CD4-positive, alpha-beta T cell treated with Interleukin-15 for 4 hours (primary cell): Measurements from ENCODE around the gene TDRD12.
"Not testable (repeated sequence)": the region's sequence is repeated elsewhere in the genome, so short reads cannot be mapped to it uniquely, and the experiment has no call there.

Experiments
- DNase-seq: peaks from one replicate; pipeline ENCODE4 v3.0.0-alpha.2; 2020; ENCODE audit warnings: low spot score

Gene TDRD12

DNA sequence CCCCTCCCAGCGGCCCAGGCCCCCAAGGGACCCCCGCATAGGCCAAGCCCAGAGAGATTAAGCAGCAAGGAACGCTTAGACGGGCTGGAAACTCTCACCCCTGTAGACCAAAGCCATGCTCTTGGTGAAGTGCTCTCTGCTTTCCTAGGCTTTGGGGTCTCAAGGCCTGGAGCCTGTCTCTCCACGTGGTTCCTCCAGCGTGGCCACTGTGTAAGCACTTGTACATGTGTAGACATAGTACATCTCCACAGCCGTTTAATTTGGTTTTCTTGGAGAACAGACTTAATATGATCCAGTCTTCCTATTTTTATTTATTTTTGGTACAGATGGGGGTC, 26.9 kb upstream of the TDRD12 start:
- no peak for DNase-seq

DNA sequence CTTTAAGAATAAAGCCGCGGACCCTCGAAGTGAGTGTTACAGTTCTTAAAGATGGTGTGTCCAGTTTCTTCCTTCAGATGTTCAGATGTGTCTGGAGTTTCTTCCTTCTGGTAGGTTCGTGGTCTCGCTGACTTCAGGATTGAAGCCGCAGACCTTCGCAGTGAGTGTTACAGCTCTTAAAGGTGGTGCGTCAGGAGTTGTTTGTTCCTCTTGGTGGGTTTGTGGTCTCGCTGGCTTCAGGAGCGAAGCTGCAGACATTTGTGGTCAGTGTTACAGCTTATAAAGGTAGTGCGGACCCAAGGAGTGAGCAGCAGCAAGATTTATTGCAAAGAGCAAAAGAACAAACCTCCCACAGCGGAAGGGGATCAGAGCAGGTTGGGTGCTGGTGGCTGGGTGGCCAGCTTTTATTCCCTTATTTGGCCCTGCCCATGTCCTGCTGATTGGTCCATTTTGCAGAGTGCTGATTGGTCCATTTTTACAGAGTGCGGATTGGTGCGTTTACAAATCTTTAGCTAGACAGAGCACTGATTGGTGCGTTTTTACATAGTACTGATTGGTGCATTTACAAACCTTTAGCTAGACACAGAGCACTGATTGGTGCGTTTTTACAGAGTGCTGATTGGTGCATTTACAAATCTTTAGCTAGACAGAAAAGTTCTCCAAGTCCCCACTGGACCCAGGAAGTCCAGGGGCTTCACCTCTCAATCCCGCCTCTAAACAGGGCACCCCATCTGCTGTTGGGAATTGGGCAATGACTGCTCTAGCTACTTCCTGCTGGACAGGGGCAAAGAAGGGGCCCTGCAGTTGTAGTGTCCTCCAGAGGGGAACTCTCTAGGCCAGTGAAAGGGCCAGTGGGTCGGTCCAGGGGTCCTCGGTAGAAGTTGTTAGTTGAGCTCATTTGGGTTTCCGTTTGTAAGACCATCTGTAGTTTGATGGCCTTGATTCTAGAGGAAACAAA, 26.1 kb upstream of the TDRD12 start:
- peak; percentile 32 for DNase-seq

DNA sequence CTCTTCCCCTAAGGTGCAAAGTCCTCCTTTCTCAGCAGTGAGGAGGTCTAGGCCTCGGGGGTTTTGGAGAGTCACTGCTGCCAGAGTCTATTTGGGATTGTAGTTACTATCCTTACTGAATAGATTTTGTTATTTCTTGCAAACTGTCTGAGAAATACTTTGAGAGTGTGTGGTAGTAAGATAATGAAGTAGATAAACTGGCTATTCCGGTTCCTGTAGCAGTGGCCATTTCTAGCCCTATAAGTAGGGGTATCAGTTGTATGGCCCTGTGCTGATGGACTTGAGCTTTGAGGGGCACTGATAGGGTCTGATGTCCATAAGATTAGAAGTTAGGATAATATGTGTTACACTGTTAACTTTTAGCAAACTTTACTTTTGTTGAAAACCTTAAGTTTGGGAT, 25.3 kb upstream of the TDRD12 start:
- not testable (repeated sequence) for DNase-seq

- not testable (repeated sequence) for DNase-seq
These were observed 24.7 kb upstream of the TDRD12 start for GRCh38 chr19:32694851-32695250.

- not testable (repeated sequence) for DNase-seq
These were observed 24.1 kb upstream of the TDRD12 start for GRCh38 chr19:32695506-32695905.

DNA sequence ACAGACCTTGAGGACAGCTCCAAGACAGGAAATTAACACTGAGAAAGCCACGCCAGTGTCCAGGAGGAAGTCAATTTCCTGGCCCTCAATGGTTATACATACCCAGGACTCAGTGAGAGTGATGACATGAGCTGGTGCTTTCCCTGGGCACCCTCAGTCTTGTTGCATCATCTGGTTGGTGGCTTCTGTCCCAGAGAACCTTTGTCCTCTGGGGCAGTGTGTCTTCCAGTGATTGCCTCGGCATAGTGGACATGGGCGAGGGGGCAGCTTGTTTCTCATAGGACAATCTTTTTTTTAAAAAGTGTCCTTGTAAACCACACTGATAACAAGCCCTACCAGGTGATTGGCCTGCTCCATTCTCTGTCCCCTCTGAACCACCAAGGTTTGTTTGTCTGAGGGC, 22.8 kb upstream of the TDRD12 start:
- DNase-seq, result not testable (repeated sequence)

DNA sequence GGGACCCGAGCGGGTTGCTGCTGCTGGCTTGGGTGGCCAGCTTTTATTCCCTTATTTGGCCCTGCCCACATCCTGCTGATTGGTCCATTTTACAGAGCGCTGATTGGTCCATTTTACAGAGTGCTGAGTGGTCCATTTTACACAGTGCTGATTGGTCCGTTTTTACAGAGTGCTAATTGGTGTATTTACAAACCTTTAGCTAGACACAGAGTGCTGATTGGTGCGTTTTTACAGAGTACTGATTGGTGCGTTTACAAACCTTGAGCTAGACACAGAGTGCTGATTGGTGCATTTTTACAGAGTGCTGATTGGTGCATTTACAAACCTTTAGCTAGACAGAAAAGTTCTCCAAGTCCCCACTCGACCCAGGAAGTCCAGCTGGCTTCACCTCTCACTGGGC, 19.4 kb upstream of the TDRD12 start:
- DNase-seq, result not testable (repeated sequence)

- no peak for DNase-seq
These were observed 17.6 kb upstream of the TDRD12 start for GRCh38 chr19:32702010-32702409.

DNA sequence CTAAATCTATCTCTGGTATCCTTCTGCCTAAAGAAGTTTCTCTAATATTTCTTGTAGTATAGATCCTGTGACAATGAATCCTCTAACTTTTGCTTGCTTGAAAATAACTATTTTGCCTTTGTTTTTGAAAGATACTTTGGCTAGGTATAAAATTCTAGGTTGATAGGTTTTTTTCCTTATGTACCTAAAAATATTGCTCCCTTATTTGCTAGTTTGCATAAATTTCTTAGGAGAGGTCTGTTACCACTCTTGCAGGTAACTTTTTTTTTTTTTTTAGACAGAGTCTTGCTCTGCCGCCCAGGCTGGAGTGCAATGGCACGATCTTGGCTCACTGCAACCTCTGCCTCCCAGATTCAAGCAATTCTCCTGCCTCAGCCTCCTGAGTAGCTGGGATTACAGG, 15.6 kb upstream of the TDRD12 start:
- not testable (repeated sequence) for DNase-seq

DNA sequence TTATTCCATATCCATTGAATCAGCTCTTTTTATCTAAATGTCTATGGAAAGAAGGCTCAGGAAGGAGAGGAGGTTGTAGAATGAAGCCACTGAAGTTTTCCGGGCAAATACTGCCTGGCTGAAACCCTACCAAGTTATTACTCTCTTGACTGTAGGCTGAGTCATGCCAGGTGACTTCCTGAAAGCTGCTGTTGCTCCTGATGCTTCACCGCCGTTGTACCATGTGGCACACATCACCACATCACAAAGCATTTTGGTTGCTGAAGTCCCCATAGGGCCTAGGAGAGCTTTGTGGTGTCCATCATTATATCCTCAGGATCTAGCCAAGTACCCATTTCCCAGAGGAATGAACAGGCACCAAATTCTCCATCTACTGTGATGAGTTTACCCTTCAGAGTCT, 11.1 kb upstream of the TDRD12 start:
- peak; percentile 23 for DNase-seq

- DNase-seq, result no peak
These were observed 10.5 kb upstream of the TDRD12 start for GRCh38 chr19:32709032-32709431.

DNA sequence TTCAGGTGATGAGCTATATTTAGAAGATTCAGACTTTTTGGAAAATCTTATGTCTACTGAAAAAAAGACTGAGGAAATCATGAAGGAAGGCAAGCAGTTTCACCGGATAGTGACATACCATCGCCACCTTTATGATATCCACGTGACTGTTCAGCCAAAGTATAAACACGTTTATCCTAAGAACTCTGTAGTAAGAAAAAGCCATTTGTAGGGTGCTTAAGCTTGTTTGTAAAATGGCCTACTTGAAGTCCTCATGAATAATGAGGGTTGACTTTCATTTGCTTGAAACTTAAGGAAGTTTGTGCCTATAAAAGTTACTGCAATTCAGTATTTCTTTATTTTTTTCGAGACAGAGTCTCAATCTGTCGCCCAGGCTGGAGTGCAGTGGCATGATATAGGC, 7.8 kb upstream of the TDRD12 start:
- no peak for DNase-seq

- DNase-seq, result not testable (repeated sequence)
These were observed 3.4 kb upstream of the TDRD12 start for GRCh38 chr19:32716203-32716602.

DNA sequence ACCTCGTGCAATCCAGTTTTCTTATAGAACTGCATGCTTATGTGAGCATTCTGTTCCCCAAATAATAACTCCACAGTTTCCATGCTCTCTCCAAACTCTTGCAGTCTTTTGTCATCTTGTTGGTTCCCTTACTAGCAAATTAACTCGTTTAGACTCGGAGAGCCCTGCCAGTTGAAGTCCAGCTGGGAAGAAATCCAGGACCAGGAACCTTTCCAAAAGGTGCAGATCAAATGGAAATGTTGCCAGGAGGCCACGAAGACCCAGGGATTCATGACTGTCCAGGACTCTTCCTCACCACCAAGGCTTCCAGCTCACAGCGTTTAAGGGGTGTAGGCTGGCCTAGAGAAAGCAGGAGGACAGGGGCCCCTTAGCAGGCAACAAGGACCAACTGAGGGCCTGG, 2.1 kb upstream of the TDRD12 start:
- DNase-seq, result no peak

GRCh38 chr19:32718286-32718685, 1.3 kb upstream of the TDRD12 start:
- no peak for DNase-seq

DNA sequence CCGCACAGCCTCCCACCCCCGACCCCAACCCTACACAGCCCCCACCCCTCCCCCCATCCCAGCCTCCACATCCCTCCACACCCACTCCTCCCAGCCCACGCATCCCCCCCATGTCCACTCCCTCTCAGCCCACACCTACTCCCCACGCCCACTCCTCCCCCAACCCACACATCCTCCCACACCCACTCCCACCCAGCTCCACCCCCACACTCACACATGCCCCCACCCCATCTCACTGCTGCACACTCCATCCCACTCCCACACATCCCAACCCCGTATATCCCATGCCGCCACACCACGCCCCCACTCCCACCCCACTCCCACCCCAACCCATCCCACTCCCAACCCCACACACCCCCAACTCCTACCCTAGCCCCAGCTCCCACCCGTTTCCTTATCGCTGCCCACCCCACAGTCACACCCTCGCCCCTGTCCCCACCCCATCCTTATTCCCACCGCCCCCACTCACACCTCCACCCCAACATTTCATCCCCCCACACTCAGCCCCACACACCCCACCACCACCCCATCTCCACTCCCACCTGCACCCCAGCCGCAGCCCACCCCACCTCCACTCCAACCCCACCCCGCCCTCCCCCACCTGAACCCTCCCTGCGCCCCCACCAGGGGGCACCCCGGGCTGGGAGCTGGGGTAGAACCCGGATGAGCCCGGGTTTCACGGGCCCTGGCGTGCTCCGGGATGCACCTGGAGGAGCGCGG, 809 bp downstream of the TDRD12 start:
- DNase-seq, result no peak

DNA sequence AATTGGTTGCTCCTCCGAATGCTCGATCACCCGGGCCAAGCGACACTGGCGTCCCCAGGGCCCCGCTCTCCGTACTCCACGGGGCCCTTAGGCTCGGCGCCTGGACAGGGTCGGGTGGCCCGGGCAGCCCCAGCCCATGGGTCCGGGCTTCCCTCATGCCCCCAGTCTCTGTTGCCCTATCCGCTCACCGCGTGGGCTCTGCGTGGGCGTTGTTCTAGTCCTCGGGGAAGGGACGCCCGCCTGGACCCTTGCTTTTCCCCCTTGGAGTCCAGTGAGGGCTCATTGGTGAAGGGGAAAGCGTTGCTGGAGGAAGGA, 1.3 kb downstream of the TDRD12 start:
- DNase-seq, result no peak

DNA sequence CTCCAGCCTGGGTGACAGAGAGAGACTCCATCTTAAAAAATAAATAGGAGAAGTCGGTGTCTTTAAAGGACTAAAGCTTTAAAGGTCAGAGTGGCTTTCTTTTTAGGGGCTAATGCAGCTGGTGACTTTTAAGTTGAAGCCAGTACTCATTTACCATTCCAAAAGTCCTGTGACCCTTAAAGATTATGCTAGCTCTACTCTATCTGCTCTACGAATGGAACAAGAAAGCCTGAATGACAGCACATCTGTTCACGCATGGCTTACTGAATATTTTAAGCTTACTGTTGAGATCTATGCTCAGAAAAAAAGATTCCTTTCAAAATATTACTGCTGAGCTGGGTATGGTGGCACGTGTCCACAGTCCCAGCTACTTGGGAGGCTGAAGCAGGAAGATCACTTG, 16.4 kb downstream of the TDRD12 start:
- no peak for DNase-seq

GRCh38 chr19:32743021-32743420, 23.5 kb downstream of the TDRD12 start:
- DNase-seq, result no peak

GRCh38 chr19:32743447-32743846, 23.9 kb downstream of the TDRD12 start:
- no peak for DNase-seq

DNA sequence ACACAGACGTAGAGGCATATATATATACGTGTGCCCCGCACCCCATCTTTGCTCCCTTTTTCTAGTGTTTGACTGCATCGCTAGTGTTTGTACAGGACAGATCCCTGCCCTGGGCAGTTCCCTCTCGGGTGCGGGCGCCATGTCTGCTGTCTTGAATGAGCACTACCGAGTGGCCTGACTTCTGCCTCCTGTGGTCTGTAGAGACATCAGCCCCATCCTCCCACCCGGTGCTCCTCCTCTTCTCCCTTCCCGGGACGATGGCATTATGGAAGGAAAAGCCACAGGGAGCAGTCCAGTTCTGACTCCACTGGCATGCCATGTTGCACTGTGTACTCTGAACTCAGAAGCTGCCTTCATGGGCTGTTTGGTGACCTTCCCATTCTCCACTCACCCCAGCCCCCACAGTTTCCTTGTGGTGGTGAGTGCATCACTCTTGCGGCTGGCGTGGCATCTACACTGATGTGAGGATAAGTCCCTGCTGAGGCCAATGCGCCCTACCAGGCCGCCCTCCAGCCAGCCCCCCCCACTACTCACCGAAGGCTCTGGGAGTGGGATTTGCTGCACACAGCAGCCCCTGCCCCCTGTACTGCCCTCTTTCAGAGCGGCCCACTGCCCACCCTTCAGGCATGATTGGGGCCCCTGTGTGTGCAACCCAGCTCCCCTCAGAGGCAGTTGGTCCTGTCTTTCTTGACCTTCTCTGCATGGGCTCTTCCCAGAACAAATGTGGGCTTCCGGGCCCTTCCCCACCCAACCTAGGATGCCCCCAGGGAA, 25.2 kb downstream of the TDRD12 start:
- DNase-seq, result no peak

DNA sequence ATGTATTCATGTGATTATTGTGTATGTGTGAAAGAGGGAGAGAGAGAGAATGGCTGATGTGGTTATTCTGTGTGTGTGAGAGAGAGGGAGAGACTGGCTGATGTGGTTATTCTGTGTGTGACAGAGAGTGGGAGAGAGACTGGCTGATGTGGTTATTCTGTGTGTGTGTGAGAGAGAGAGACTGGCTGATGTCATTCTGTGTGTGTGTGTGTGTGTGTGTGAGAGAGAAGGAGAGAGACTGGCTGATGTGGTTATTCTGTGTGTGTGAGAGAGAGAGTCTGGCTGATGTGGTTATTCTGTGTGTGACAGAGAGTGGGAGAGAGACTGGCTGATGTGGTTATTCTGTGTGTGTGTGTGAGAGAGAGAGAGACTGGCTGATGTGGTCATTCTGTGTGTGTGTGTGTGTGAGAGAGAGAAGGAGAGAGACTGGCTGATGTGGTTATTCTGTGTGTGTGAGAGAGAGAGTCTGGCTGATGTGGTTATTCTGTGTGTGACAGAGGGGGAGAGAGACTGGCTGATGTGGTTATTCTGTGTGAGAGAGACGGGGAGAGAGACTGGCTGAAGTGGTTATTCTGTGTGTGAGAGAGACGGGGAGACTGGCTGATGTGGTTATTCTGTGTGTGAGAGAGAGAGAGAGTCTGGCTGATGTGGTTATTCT, 26.2 kb downstream of the TDRD12 start:
- peak; percentile 11 for DNase-seq
